Spleen (tissue), 11 donors: ENCODE results near the gene RHCE. TPM values are rescaled to one million over a fixed set of nuclear protein-coding genes. Genes with fewer than 3 reads are reported as not detected.

Experiments used
- DNase-seq: peaks from one replicate; pipeline ENCODE4 v3.0.0-alpha.2; 2020
- H3K27ac ChIP-seq, 8 donors: fragments of 200-600 bp; sonication (generic) in 7 of 8; 1 replicate in 4 of 8; 2 replicates in 4 of 8; pipeline versions ENCODE4 v1.5.0 to v1.8.0; 2016 to 2021; ENCODE audit warnings: inconsistent platforms in 4 of 8, mild to moderate bottlenecking in 4 of 8, moderate library complexity in 1 of 8
- H3K27me3 ChIP-seq, 7 donors: fragments of 200-600 bp; sonication (generic) in 6 of 7; replicated peaks in 1 of 7; 1 replicate in 4 of 7; 2 replicates in 3 of 7; pipeline versions ENCODE4 v1.5.0 to v1.8.0; 2016 to 2021; ENCODE audit warnings: inconsistent platforms in 3 of 7, mild to moderate bottlenecking in 1 of 7
- H3K36me3 ChIP-seq, 6 donors: fragments of 200-600 bp; sonication (generic) in 5 of 6; 1 replicate in 4 of 6; 2 replicates in 2 of 6; pipeline versions ENCODE4 v1.5.0 to v1.8.0; 2016 to 2021; ENCODE audit warnings: inconsistent platforms in 2 of 6
- H3K4me1 ChIP-seq, 6 donors: fragments of 200-600 bp; sonication (generic) in 5 of 6; 1 replicate in 3 of 6; 2 replicates in 3 of 6; pipeline versions ENCODE4 v1.5.0 to v1.8.0; 2016 to 2021; ENCODE audit warnings: inconsistent platforms in 3 of 6
- H3K4me3 ChIP-seq, 8 donors: fragments of 200-600 bp; sonication (generic) in 7 of 8; 1 replicate in 4 of 8; 2 replicates in 4 of 8; pipeline versions ENCODE4 v1.5.0 to v1.8.0; 2016 to 2021; ENCODE audit warnings: inconsistent platforms in 4 of 8, mild to moderate bottlenecking in 4 of 8, moderate library complexity in 2 of 8
- H3K9me3 ChIP-seq, 8 donors: fragments of 200-600 bp; sonication (generic) in 7 of 8; 1 replicate in 4 of 8; 2 replicates in 4 of 8; pipeline versions ENCODE4 v1.5.0 to v1.8.0; 2016 to 2021; ENCODE audit warnings: inconsistent platforms in 4 of 8
- POLR2A ChIP-seq, 3 donors: fragments of 450-650 bp; IDR thresholded peaks; one replicate each; pipeline ENCODE4 v1.5.1; 2017; ENCODE audit warnings: antibody characterized with exemption in 3 of 3, mild to moderate bottlenecking in 1 of 3
- POLR2AphosphoS5 ChIP-seq, 3 donors: sonication (generic); formaldehyde crosslinking; IDR thresholded peaks; one replicate each; pipeline ENCODE4 v1.5.1; 2017; ENCODE audit warnings: antibody characterized with exemption in 3 of 3
- WGBS, 5 donors: extraction: QIAGEN DNeasy Blood & Tissue Kit in 3 of 5; methylation state at CpG; one replicate each; pipeline versions ENCODE4 v1.1.5 to v1.1.7; 2013 to 2018; 5-methylcytosine and 5-hydroxymethylcytosine counted together
- intact Hi-C: fragments of 100-400 bp; cut with DNase I; formaldehyde crosslinking; loops from one replicate; pipeline ENCODE4 v1.15.0; 2023; ENCODE audit warnings: low total_unique reads
- polyA plus RNA-seq, 3 donors: library from polyadenylated mRNA; stranded (reverse); fragments of 200-250 nt; gene quantifications; one replicate each; pipeline ENCODE4 v1.2.1, GENCODE V29; 2013
- total RNA-seq, 7 donors: library from RNA; depleted of rRNA in 3 of 7; stranded (reverse); fragments of >200 nt in 3 of 7; fragmentation: NEBNext Ultra II Directional in 4 of 7; extraction: Animal tissue kit (Norgen Biotek cat#: 25700) in 4 of 7; gene quantifications; one replicate each; pipeline versions ENCODE4 v1.1.0 to v1.2.1, GENCODE V29; 2016 to 2021
- TF ChIP-seq, protein P1 (sequence below), 11 experiments: fragments of 200-600 bp in 7 of 11; fragments of 450-650 bp in 4 of 11; sonication (generic) in 4 of 11; IDR thresholded peaks in 8 of 11; conservative IDR thresholded peaks in 3 of 11; 1 replicate in 7 of 11; 2 replicates in 4 of 11; pipeline versions ENCODE4 v1.4.0 to v1.8.0; 2016 to 2021; ENCODE audit warnings: antibody characterized with exemption in 11 of 11, inconsistent platforms in 4 of 11, mild to moderate bottlenecking in 1 of 11
- donor health status: healthy with polysubstance abuse.
- donor health status: DM: no; HTN: no; CAD: no; lungs with moderate emphysema.
- donor health status: DM: no; HTN: no; CAD: no.
- donor health status: Bipolar disorder and iron deficiency.
- donor health status: healthy.
- donor health status: DM: no; HTN: no; CAD: no.
- donor health status: DM: yes; HTN: yes; CAD: no.

Gene RHCE
- total and polyA plus RNA-seq, 10 donors, result 0.13 to 7.1 (median 0.44) TPM; not detected in 2

DNA sequence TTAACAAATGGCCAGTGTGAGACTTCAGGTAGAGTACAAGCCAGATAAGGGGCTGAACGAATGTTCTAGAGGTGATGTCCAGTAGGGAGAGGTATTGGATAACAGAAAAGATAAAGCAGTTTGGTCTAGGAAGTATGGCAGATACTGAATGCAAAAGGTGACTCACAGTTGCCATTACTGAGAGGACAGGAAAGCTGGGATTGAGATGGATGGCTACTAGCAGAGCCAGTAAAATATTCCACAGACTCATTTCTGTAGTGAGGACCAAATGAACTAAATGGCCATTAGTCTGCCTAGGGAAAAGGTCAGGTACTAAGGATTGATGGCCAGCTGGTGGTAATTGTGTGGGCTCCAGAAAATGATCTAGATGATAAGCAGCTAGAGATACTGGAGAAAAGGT is 21.6 kb upstream of the RHCE start:
- H3K4me3 ChIP-seq, result no peak overlapping the region
- peaks cover 0 to 58% (median 3%) of the 10 kb centered on the region in 6 donors for H3K4me1 ChIP-seq
- WGBS, 5 donors, result 73 to 87% (median 79%) methylated on average over 1 of the region's 1 CpG
- H3K27ac ChIP-seq, result no peak overlapping the region
- H3K36me3 ChIP-seq, result peaks cover 0 to 16% (median 3%) of the 10 kb centered on the region in 6 donors
- TF ChIP-seq POLR2AphosphoS5 (IDR thresholded peaks at IDR 0.05) (no peak), POLR2A (IDR thresholded peaks at IDR 0.05) (no peak)
- TF ChIP-seq, protein P1, sequence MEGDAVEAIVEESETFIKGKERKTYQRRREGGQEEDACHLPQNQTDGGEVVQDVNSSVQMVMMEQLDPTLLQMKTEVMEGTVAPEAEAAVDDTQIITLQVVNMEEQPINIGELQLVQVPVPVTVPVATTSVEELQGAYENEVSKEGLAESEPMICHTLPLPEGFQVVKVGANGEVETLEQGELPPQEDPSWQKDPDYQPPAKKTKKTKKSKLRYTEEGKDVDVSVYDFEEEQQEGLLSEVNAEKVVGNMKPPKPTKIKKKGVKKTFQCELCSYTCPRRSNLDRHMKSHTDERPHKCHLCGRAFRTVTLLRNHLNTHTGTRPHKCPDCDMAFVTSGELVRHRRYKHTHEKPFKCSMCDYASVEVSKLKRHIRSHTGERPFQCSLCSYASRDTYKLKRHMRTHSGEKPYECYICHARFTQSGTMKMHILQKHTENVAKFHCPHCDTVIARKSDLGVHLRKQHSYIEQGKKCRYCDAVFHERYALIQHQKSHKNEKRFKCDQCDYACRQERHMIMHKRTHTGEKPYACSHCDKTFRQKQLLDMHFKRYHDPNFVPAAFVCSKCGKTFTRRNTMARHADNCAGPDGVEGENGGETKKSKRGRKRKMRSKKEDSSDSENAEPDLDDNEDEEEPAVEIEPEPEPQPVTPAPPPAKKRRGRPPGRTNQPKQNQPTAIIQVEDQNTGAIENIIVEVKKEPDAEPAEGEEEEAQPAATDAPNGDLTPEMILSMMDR (IDR thresholded peaks at IDR 0.05 in 8 of 11, conservative IDR thresholded peaks at IDR 0.05 in 3 of 11), result no peak
- H3K27me3 ChIP-seq, result no peaks in the 10 kb centered on the region
- intact Hi-C loops, result loop anchor here (10.0 kb wide), 1 partner anchor 53 kb away; no protein-coding TSS in a partner anchor
- no peaks in the 10 kb centered on the region for H3K9me3 ChIP-seq
- DNase-seq, result no peak

GRCh38 chr1:25439287-25439686 is 18.7 kb upstream of the RHCE start:
- TF ChIP-seq POLR2A (IDR thresholded peaks at IDR 0.05), result no peak
- no peak for TF ChIP-seq POLR2AphosphoS5 (IDR thresholded peaks at IDR 0.05)
- TF ChIP-seq, protein P1 (IDR thresholded peaks at IDR 0.05 in 8 of 11, conservative IDR thresholded peaks at IDR 0.05 in 3 of 11), result no peak
- Histone ChIP-seq H3K36me3 (peaks cover 0 to 11% (median 0%) of the 10 kb centered on the region in 6 donors), H3K4me3 (no peak overlapping the region), H3K9me3 (no peaks in the 10 kb centered on the region), H3K4me1 (peaks cover 21 to 73% (median 29%) of the 10 kb centered on the region in 6 donors), H3K27ac (no peak overlapping the region), H3K27me3 (no peaks in the 10 kb centered on the region)
- no peak for DNase-seq
- intact Hi-C loops, result no loop called here
- WGBS, 5 donors, result 95 to 100% (median 97%) methylated on average over 6 of the region's 6 CpGs

GRCh38 chr1:25437672-25438071 is 17.0 kb upstream of the RHCE start:
- TF ChIP-seq, protein P1 (IDR thresholded peaks at IDR 0.05 in 8 of 11, conservative IDR thresholded peaks at IDR 0.05 in 3 of 11), result no peak
- no peak for TF ChIP-seq POLR2A (IDR thresholded peaks at IDR 0.05)
- TF ChIP-seq POLR2AphosphoS5 (IDR thresholded peaks at IDR 0.05), result no peak
- no peaks in the 10 kb centered on the region for H3K9me3 ChIP-seq
- H3K36me3 ChIP-seq, result peaks cover 0 to 11% (median 0%) of the 10 kb centered on the region in 6 donors
- H3K27ac ChIP-seq, result no peak overlapping the region
- no peak for DNase-seq
- peaks cover 24 to 78% (median 45%) of the 10 kb centered on the region in 6 donors for H3K4me1 ChIP-seq
- H3K4me3 ChIP-seq, result no peak overlapping the region
- WGBS, 5 donors, result 94 to 98% (median 98%) methylated on average over 8 of the region's 8 CpGs
- no peaks in the 10 kb centered on the region for H3K27me3 ChIP-seq
- intact Hi-C loops, result no loop called here

DNA sequence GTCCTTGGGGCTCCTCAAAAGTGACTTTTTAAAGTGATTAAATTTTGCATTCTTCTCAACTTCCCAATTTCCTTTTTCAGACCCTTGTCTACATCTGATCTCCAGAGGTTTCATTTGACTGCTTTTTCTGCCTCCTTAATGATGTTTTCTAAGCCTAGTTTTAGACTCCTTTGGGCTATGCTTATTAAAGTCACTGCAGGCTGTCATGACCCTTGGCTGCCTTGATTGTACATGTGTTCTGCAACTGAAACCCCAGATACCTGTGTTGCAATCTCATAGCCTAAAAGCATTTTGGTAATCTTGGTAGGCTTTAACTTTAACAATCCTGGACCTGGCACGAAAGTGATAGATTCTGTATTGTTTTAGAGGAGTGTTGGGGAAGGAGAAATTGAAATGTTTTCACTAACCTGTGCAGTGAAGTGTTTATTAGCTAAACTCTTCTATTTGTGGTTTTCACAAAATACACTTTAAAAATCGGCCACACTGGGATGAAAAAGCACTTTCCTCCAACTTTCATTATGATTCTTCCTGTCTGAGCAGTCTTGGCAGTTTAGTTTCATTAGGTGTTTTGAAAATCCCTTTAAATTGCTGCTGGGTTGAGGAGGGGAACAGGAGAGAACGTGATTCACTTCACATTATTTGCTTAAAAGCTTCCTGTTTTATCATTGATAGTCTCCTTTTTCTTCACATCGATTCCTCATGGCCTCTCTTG is 14.9 kb upstream of the RHCE start:
- H3K36me3 ChIP-seq, result peaks cover 0 to 11% (median 0%) of the 10 kb centered on the region in 6 donors
- no peaks in the 10 kb centered on the region for H3K9me3 ChIP-seq
- TF ChIP-seq POLR2A (IDR thresholded peaks at IDR 0.05) (no peak), POLR2AphosphoS5 (IDR thresholded peaks at IDR 0.05) (no peak)
- TF ChIP-seq, protein P1 (IDR thresholded peaks at IDR 0.05 in 8 of 11, conservative IDR thresholded peaks at IDR 0.05 in 3 of 11), result no peak
- peak overlapping the region in 6 of 8 donors; percentile 33 to 58 (median 44) for H3K27ac ChIP-seq
- 9 to 13% (median 11%) methylated on average over 4 of the region's 4 CpGs for WGBS, 5 donors
- DNase-seq, result no peak
- intact Hi-C loops, result no loop called here
- peak overlapping the region in 2 of 8 donors; percentile 14 to 16 for H3K4me3 ChIP-seq
- peaks cover 31 to 74% (median 55%) of the 10 kb centered on the region in 6 donors for H3K4me1 ChIP-seq
- H3K27me3 ChIP-seq, result no peaks in the 10 kb centered on the region
